ENCODE data around the gene VWA3A. TPM values are rescaled to one million over a fixed set of nuclear protein-coding genes. Genes with fewer than 3 reads are reported as not detected.

Gene VWA3A, protein sequence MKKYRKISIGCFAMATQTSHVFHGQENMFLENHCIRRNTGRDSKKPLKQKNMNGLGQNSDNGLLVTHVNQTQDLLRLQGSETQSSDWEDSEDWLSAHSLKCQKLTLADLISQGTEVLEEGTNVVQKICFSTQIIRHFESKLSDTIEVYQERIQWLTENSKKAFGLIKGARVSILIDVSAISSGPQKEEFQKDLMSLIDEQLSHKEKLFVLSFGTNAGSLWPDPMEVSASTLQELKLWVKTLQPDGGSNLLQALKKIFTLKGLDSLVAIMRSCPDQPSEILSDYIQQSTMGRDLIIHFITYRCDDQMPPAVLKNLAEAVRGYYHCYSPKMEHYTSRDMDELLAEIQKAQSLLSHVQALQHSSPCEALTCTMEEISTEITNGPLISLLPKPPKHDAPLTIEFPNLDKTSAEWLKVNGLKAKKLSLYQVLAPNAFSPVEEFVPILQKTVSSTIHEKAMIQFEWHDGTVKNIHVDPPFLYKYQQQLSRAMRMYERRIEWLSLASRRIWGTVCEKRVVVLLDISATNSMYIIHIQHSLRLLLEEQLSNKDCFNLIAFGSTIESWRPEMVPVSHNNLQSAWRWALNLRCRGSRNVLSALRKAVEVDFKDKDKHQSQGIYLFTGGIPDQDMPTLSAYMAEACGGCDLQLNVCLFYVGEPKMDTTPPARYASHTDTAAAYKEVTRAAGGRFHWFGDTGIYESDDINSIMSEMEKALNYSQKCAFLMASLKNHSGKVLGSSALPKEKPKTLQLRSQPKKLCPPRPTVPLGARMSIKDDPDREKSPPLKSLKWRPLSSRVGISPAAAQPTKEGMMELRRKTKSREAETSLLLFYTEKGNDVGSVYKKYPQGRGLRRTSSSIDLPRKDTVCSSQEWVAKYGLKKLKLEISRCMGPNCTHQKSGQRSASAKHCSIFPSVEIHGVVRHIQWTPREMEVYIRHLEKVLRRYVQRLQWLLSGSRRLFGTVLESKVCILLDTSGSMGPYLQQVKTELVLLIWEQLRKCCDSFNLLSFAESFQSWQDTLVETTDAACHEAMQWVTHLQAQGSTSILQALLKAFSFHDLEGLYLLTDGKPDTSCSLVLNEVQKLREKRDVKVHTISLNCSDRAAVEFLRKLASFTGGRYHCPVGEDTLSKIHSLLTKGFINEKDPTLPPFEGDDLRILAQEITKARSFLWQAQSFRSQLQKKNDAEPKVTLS
- total RNA-seq (2021; fragmentation: NEBNext Ultra II Directional; extraction: Animal tissue kit (Norgen Biotek cat#: 25700)) (not detected in 2 replicates), polyA plus RNA-seq (2011; rRNA removed) (0.03 and 0.05 TPM in 2 replicates), polyA minus RNA-seq (2011; rRNA and poly(A)+ RNA removed) (0.22 and 0.39 TPM in 2 replicates)
- 0.04 TPM for polyA plus RNA-seq (2011; cell fraction: cytosol; rRNA removed)
- 0.10 TPM for polyA plus RNA-seq (2011; cell fraction: nucleus; rRNA removed)
- polyA plus RNA-seq (2012, experiment 1 of 2) = 0.07 to 0.10 TPM in 2 of 4 replicates, not detected in the others
- polyA plus RNA-seq (2012, experiment 2 of 2) = not detected
- polyA plus RNA-seq (2013, experiment 1 of 2) = not detected
- 0.04 TPM for polyA plus RNA-seq (2013, experiment 2 of 2)
- polyA minus RNA-seq (2011; cell fraction: cytosol; rRNA and poly(A)+ RNA removed) = not detected
- 0.40 TPM for polyA minus RNA-seq (2011; cell fraction: nucleus; rRNA and poly(A)+ RNA removed)
- long read RNA-seq, experiment 1 = 0 reads
- long read RNA-seq, experiment 2 = 0 reads

DNA sequence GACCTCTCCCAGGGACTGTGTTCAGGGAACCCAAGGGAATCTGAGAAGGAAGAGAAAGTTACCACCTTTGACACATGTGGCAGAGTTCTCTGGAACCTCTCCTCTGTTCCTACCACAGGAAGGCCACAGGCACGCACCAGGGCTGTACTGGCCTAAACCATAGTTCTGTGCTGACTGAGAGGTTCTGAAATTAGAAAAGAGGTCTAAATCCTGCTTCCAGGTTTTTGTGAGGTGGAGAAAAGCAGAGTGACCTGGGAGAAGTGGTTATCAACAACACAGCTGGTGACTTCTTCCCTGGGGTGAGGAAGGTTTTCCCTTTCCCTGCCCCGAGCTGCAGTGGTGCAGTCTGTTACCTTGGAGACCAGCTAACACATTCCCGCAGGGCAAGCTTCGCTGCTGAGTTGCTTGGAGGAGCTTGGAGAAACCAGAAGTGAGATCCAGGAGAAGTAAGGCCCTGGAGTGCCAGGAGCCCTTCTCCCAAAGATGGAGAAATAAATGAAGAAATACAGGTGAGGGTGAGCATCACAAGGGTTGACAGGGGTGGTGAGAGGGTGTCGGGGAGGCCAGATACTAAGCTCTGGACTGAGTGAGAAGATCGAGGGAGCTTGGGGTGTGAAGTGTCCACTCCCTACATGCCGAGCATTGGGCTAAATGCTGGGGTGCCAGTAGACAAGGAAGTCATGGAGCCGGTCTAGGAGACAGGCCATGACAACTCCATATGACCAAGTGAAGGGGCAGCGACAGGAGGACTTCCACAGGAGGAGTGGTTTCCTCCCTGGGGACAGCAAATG, at the start of gene VWA3A:
Gene VWA3A, plus strand, starts transcription at position 399 of the 791 bp plus-strand sequence. Its CDS starts 97 bp downstream, at position 496.
- Histone ChIP-seq H3K79me2 (ENCODE audit: control insufficient read depth in 1 of 2, insufficient read depth in 2 of 2, low read length in 2 of 2) (no peaks in the 10 kb centered on the region), H3K27ac (ENCODE audit: low read depth, low read length) (peak within 1 kb of the TSS; percentile 60), H3K9ac (replicated peaks in 1 of 4; ENCODE audit: extremely low read depth in 1 of 4, low read depth in 3 of 4, low read length in 3 of 4) (peak within 1 kb of the TSS in 3 of 4 experiments; percentile 21 to 58 (median 43); a peak in 4 of 7 replicates), H2AK5ac (ENCODE audit: low read depth, low read length) (peak within 1 kb of the TSS; percentile 24; the same call in 1 of the 2 replicates), H2BK120ac (replicated peaks; ENCODE audit: low read depth, low read length) (no peak within 1 kb of the TSS), H4K5ac (ENCODE audit: insufficient read length, low read depth, low read length) (no peak within 1 kb of the TSS), H3K23me2 (ENCODE audit: low read depth, low read length) (0 out of 2 replicates have a peak, but pooled peaks cover 2% of the 10 kb centered on the region), H3K36me3 (ENCODE audit: control insufficient read depth in 2 of 4, insufficient read depth in 4 of 4, low read length in 3 of 4) (no peaks in the 10 kb centered on the region), H4K91ac (replicated peaks; ENCODE audit: insufficient read length, low read length) (no peak within 1 kb of the TSS), H3K56ac (replicated peaks; ENCODE audit: insufficient read length, low read depth, low read length) (no peak within 1 kb of the TSS), H2BK20ac (ENCODE audit: low read length) (no peak within 1 kb of the TSS), H3K4me1 (replicated peaks in 1 of 4; ENCODE audit: control insufficient read depth in 3 of 4, insufficient read depth in 4 of 4, low read length in 3 of 4) (peaks cover 0 to 12% (median 3%) of the 10 kb centered on the region in 4 experiments; a peak in 6 of 7 replicates), H2BK5ac (ENCODE audit: low read depth, low read length) (0 out of 2 replicates have a peak within 1 kb of the TSS, but pooled peaks have one; percentile 54), H3K4me2 (ENCODE audit: insufficient read depth in 1 of 2, low read depth in 2 of 2, low read length in 2 of 2) (peak within 1 kb of the TSS; percentile 47 to 56), H4K8ac (ENCODE audit: extremely low read depth, insufficient read depth, low read length) (no peak within 1 kb of the TSS; the same call in 1 of the 2 replicates), H3K18ac (ENCODE audit: extremely low read depth, low read length) (peak within 1 kb of the TSS; percentile 71), H3K23ac (ENCODE audit: insufficient read length) (no peak within 1 kb of the TSS), H3K9me3 (ENCODE audit: insufficient read depth in 2 of 2, low read depth in 1 of 2, low read length in 1 of 2) (no peaks in the 10 kb centered on the region), H3K27me3 (replicated peaks in 1 of 4; ENCODE audit: control insufficient read depth in 3 of 4, extremely low read depth in 1 of 4, insufficient read depth in 3 of 4, low read length in 3 of 4) (no peaks in the 10 kb centered on the region), H2AFZ (ENCODE audit: low read length) (peak within 1 kb of the TSS; percentile 89), H3K4ac (replicated peaks; ENCODE audit: insufficient read length, low read depth, low read length) (no peak within 1 kb of the TSS), H2BK12ac (ENCODE audit: low read depth, low read length) (no peak within 1 kb of the TSS; the same call in 1 of the 2 replicates), H3K14ac (ENCODE audit: insufficient read length) (no peak within 1 kb of the TSS), H3K79me1 (ENCODE audit: low read depth, low read length) (no peaks in the 10 kb centered on the region), H4K20me1 (replicated peaks in 1 of 2; ENCODE audit: control insufficient read depth in 1 of 2, insufficient read depth in 2 of 2, low read length in 2 of 2) (no peaks in the 10 kb centered on the region), H2BK15ac (ENCODE audit: low read length) (no peak within 1 kb of the TSS), H3K4me3 (ENCODE audit: extremely low read depth in 1 of 4, insufficient read depth in 2 of 4, low read depth in 3 of 4, low read length in 4 of 4) (no peak within 1 kb of the TSS)
- FAIRE-seq (peak; percentile 19), DNase-seq (ENCODE audit: low read depth in 1 of 2, low spot score in 2 of 2) (peak in 1 of 2 experiments; percentile 64)
- WGBS, 2 experiments (ENCODE audit: extremely low coverage in 1 of 2, insufficient coverage in 1 of 2, insufficient read length in 1 of 2, insufficient replicate concordance in 2 of 2, low coverage in 1 of 2, low lambda C conversion rate in 2 of 2, missing lambda C conversion rate in 1 of 2) = 61% methylated on average over 9 of the region's 9 CpGs; no CpG with 5 or more reads in 1 of the 2 experiments
- ChIA-PET POLR2A (ENCODE audit: partially characterized antibody) (no interaction called here), CTCF (ENCODE audit: partially characterized antibody) (interaction anchor here (0.6 to 6.1 kb wide), 12 partner anchors 9 to 1000 kb away, joined by 3 to 63 read pairs (median 4); no protein-coding TSS in a partner anchor)
- TF ChIP-seq, protein P1, sequence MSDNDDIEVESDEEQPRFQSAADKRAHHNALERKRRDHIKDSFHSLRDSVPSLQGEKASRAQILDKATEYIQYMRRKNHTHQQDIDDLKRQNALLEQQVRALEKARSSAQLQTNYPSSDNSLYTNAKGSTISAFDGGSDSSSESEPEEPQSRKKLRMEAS (IDR thresholded peaks at IDR 0.05) = no peak
- TF ChIP-seq GABPA (IDR thresholded peaks at IDR 0.05; ENCODE audit: borderline replicate concordance, insufficient read depth, low read length) (no peak), TEAD4 (IDR thresholded peaks at IDR 0.05; ENCODE audit: low read depth, low read length) (0 out of 2 replicates have a peak, but pooled peaks have one; percentile 40)

All from H1 (cell line).